ENCODE data around the gene KCNJ14.
A peak's percentile ranks its signal among the peaks of the same experiment; 100 is the strongest.

The KCNJ14 gene

DNA sequence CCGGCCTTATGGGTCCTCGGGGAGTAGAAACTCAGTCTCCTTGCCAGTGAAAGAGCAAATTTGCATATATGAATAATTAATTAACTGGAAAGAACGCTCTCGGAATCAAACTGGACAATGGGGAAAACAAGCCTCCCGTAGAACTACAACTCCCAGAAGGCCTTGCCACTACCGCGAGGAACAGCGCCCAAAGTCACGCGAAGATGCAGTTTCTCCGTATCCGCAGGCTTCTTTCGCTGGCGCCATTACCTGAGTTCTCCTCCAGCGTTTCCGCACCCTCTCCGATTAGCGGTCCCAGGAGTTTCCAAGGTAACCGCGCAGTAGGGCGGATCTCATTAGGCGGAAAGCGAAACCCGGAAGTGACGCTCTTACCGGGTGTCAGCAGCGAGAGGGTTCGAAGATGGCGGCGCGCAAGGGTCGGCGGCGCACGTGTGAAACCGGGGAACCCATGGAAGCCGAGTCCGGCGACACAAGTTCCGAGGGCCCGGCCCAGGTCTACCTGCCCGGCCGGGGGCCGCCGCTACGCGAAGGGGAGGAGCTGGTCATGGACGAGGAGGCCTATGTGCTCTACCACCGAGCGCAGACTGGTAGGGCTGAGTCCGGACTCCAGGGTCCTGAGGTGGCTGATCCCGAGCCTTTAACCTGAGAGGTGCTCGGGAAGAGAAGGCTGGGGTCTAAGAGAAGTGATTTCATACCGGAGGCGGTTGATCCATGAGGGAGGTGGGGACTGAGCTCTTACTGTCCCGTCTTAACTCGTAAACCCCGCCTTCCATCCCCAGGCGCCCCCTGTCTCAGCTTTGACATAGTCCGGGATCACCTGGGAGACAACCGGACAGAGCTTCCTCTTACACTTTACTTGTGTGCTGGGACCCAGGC, 9.5 kb upstream of the KCNJ14 start, which contains the start of gene GRWD1:
Gene GRWD1, plus strand, starts transcription at position 378 of the 876 bp plus-strand sequence. Its CDS starts 23 bp downstream, at position 401.
- peak; percentile 98 for DNase-seq

- no peak for DNase-seq
These were observed 8.8 kb upstream of the KCNJ14 start for GRCh38 chr19:48446579-48446978.

DNA sequence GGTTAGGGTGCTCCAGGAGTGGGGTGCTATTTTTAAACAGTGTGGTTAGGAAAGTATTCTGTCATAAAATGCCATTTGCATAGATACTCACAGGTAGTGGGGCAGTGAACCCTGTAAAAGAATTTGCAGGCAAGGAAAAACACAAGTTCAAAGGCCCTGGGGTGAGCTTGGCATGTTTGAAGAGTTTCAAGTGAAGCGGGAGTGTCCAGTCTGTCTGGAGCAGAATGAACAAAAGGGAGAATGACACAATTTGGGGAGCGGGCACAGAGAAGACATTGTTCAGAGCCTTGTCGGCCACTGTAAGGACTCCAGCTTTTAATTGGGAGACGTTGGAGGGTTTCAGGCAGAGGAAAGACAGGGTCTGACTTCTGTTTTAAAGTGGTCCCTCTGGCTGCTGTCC, 6.8 kb upstream of the KCNJ14 start:
- DNase-seq = no peak

- DNase-seq = no peak
These were observed 4.9 kb upstream of the KCNJ14 start for GRCh38 chr19:48450441-48450840.

DNA sequence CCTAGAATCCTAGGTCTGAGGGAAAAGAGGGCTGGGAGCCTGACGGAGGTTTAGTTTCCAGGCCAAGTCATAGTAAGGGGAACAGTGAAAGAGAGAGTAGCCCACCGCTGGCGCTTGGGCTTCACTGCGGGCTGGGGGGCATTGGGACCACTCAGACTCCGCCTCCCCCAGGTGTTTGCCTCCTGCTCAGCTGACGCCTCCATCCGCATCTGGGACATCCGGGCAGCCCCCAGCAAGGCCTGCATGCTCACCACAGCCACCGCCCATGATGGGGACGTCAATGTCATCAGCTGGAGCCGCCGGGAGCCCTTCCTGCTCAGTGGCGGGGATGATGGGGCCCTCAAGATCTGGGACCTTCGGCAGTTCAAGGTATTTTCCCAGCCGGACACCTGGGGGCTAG, 4.5 kb upstream of the KCNJ14 start:
- no peak for DNase-seq

GRCh38 chr19:48451624-48452023, 3.8 kb upstream of the KCNJ14 start:
- no peak for DNase-seq

- no peak for DNase-seq
These were observed 2.8 kb upstream of the KCNJ14 start for GRCh38 chr19:48452289-48453190.

GRCh38 chr19:48454150-48454730, 1.1 kb upstream of the KCNJ14 start:
- DNase-seq = no peak

- DNase-seq = no peak
These were observed 661 bp downstream of the KCNJ14 start for GRCh38 chr19:48455908-48456562.

- DNase-seq = no peak
These were observed 1.5 kb downstream of the KCNJ14 start for GRCh38 chr19:48456864-48457263.

GRCh38 chr19:48458016-48458415, 2.6 kb downstream of the KCNJ14 start:
- DNase-seq = no peak

- DNase-seq = no peak
These were observed 6.2 kb downstream of the KCNJ14 start for GRCh38 chr19:48461651-48461981.

DNA sequence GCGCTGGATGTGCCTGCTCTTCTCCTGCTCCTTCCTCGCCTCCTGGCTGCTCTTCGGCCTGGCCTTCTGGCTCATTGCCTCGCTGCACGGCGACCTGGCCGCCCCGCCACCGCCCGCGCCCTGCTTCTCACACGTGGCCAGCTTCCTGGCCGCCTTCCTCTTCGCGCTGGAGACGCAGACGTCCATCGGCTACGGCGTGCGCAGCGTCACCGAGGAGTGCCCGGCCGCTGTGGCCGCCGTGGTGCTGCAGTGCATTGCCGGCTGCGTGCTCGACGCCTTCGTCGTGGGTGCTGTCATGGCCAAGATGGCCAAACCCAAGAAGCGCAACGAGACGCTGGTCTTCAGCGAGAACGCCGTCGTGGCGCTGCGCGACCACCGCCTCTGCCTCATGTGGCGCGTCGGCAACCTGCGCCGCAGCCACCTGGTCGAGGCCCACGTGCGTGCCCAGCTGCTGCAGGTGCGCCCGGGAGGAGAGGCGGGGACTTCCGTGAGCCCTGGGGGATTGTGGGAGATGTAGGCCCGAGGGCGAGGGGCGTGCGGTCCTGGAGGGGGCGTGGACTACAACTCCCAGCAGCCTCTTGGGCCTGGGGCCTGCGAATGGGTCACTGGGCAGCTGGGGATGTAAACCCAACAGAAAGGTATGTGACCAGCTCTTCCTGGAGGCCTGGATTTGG, 6.7 kb downstream of the KCNJ14 start:
- no peak for DNase-seq

DNA sequence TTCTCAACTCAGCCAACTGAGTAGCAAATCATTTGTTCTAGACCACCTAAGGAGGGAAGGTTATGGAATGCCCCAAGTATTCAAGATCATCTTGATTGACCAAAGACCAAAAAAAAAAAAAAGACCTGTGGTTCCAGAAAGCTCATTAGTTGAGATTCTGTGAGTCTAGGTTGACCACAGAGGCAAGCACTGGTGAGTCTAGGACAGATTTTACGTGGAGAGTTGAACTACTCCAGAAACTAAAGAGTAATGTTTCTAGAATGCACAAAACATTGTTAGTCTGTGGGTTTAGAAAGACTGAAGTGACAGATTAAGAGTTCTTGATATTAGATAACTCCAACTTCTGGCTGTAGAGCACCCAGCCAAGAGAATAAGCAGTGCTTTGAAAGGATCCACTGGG, 9.8 kb downstream of the KCNJ14 start:
- no peak for DNase-seq

DNA sequence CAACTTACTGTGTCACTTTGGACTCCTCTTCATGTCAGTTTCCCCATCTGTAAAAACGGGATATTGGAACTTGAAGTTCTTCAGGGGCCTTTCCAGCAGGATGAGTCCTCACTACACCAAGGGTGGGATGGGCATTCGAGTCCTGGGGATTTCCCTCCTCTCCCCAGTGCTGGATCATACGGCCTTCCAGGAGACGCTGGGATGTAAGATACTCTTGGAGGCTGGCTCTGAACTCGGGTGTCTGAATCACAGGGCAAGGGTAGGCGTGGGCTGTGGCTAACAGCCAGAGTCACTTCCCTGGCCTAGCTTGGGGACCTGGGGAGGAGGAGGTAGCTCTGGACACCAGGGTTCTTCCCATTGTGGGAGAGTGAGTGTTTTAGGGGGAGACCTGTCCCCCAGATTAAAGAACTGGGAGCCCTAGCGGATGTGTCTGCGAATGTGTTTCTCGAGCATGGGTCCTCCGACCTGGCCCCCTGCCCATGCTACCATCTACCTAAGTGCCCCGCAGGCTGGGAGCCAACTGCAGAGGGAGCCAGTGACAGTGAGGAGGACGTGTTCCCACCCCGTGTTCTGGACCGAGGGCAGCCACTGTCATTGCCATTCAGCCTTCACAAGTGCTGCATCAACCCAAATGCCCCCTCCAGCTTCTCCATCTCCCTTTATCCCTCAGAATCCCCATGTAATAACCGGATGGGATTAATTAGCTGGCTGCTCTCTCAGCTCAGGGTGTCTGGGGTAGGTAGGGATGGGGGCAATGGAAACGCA, 11.4 kb downstream of the KCNJ14 start:
- no peak for DNase-seq

DNA sequence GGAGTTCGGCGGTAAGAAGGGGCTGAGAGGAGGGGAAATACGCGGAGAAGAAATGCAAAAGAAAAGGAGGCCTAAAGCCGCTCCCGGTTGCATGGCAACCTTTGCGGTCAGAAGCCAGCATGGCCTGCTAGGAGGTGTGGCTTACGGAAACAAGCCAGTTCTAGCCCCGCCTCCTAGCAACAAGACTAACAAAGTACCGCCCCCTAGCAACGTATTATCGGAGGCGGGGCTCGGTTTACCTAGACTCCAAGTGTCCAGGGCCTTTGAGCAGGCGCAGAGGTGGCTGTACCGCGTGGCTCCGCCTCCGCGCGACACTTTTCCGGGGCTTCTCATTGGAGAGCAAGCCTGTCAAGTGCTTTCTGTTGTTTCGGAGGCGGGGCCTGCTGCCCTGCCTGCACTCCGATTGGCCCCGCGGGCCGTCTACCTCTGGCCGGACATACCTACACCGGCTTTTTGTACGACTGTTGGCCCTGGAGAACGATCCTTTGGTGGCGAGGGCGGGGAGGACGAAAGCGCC, 13.5 kb downstream of the KCNJ14 start:
- DNase-seq = peak; percentile 100

GRCh38 chr19:48469289-48469881, 14.0 kb downstream of the KCNJ14 start, which contains the start of gene CYTH2:
Gene CYTH2 (plus strand): TSS chr19:48469369. CDS start chr19:48469508, 139 bp downstream.
- peak; percentile 78 for DNase-seq

DNA sequence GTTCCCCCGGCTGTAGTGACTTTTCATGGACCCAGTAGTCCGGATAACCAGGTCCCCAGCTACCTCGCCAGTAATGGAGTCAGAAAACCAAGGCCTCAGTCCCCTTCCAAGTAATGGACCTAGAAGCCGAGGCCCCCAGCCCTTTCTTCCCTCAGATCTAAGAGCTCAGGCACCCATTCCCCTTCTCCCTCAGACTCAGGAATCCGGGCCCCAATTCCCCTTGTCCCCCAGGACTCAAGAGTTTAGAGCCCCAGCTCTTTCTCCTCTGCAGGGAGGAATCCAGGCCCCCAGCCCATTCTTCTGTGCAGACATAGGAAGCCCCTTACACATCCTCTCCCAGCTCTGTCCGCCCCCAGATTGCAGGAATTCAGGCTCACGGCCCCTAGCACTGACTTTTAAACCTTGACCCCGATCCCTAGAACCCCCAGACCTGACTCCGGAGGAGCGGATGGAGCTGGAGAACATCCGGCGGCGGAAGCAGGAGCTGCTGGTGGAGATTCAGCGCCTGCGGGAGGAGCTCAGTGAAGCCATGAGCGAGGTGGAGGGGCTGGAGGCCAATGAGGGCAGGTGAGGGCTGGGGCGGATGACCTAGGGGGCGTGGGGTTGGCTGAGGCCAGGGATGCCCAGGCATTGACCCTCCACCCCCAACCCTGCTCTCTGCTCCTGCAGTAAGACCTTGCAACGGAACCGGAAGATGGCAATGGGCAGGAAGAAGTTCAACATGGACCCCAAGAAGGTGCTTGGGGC, 14.7 kb downstream of the KCNJ14 start:
- DNase-seq = no peak

DNA sequence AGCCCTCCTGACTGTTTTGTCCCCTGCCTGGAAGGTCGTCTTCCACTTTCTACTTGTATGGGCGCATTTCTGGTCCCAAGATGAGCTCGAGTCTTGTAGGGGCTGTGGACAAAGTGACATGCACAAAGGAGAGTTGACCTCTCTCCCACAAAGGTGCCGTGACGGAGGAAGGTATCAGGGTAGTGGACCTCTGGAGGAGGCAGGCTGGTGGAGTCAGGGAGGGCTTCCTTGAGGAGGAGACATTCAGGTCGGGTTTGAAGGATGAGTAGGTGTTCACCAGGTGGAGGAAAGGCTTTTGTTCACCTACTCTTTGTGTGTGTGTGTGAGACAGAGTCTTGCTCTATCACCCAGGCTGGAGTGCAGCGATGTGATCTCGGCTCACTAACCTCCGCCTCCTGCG, 15.5 kb downstream of the KCNJ14 start:
- DNase-seq = no peak

GRCh38 chr19:48471836-48472235, 16.5 kb downstream of the KCNJ14 start:
- no peak for DNase-seq
